Small intestine (tissue), 7 donors: Measurements from ENCODE around the gene MEGF11. TPM values are rescaled to one million over a fixed set of nuclear protein-coding genes. Genes with fewer than 3 reads are reported as not detected.
A peak's percentile ranks its signal among the peaks of the same experiment; 100 is the strongest.

Experiments used
- DNase-seq, 2 donors: peaks; one replicate each; pipeline versions ENCODE4 v3.0.0 to v3.0.0-alpha.2; 2013
- FAIRE-seq: peaks from 2 replicates; lab custom pipeline; 2012; peaks lifted over from hg19 to GRCh38; lab: Jason Lieb, UNC
- H3K27ac ChIP-seq, 3 donors: one replicate each; pipeline ENCODE4 v1.5.1; 2013; ENCODE audit warnings: low read length in 2 of 3, mild to moderate bottlenecking in 2 of 3, control low read depth in 1 of 3, inconsistent platforms in 1 of 3, low read depth in 1 of 3, moderate library complexity in 1 of 3
- H3K27me3 ChIP-seq, 3 donors: one replicate each; pipeline ENCODE4 v1.6.1; 2013; ENCODE audit warnings: low read length in 3 of 3, inconsistent platforms in 1 of 3; ENCODE audit not compliant: control insufficient read depth in 3 of 3, insufficient read depth in 3 of 3
- H3K36me3 ChIP-seq, 3 donors: one replicate each; pipeline ENCODE4 v1.6.1; 2013; ENCODE audit warnings: low read length in 3 of 3, inconsistent platforms in 1 of 3, low read depth in 1 of 3, mild to moderate bottlenecking in 1 of 3, moderate library complexity in 1 of 3; ENCODE audit not compliant: control insufficient read depth in 3 of 3, insufficient read depth in 2 of 3
- H3K4me1 ChIP-seq, 3 donors: one replicate each; pipeline ENCODE4 v1.6.1; 2013; ENCODE audit warnings: low read length in 2 of 3, inconsistent platforms in 1 of 3, low read depth in 1 of 3, mild to moderate bottlenecking in 1 of 3, moderate library complexity in 1 of 3; ENCODE audit not compliant: control insufficient read depth in 3 of 3, insufficient read depth in 2 of 3
- H3K4me3 ChIP-seq, 3 donors: one replicate each; pipeline ENCODE4 v1.5.1; 2013; ENCODE audit warnings: low read length in 3 of 3, control low read depth in 1 of 3, inconsistent platforms in 1 of 3, low read depth in 1 of 3, mild to moderate bottlenecking in 1 of 3, moderate library complexity in 1 of 3
- H3K9me3 ChIP-seq, 2 donors: one replicate each; pipeline ENCODE4 v1.6.1; 2013; ENCODE audit warnings: low read depth in 1 of 2, low read length in 1 of 2; ENCODE audit not compliant: control insufficient read depth in 2 of 2, insufficient read depth in 1 of 2
- WGBS, 3 donors: extraction: QIAGEN DNeasy Blood & Tissue Kit; methylation state at CpG; one replicate each; pipeline ENCODE4 v1.1.7; 2013; 5-methylcytosine and 5-hydroxymethylcytosine counted together
- polyA plus RNA-seq, 4 donors: library from polyadenylated mRNA; stranded (reverse) in 3 of 4; unstranded in 1 of 4; fragments of 200-250 nt in 3 of 4; fragments of 120-200 nt in 1 of 4; gene quantifications; one replicate each; pipeline versions ENCODE4 v1.2.1 to v1.2.3, GENCODE V29; 2013
- donor health status: healthy with polysubstance abuse.
- donor health status: control.
- donor health status: control.
- donor health status: Bipolar disorder and iron deficiency.
- donor health status: healthy.

The MEGF11 gene
- polyA plus RNA-seq, 4 donors: 0.24 to 0.41 TPM; not detected in 2

GRCh38 chr15:65903296-65904073 lies 350.1 kb downstream of the MEGF11 start:
- no peak for DNase-seq
- 84 to 94% (median 90%) methylated on average over 6 of the region's 6 CpGs for WGBS, 3 donors
- Histone ChIP-seq H3K9me3 (no peaks in the 10 kb centered on the region), H3K4me1 (peaks cover 6 to 16% (median 8%) of the 10 kb centered on the region in 3 donors), H3K27ac (no peak overlapping the region), H3K4me3 (no peak overlapping the region), H3K36me3 (peaks cover 2 to 22% (median 11%) of the 10 kb centered on the region in 3 donors), H3K27me3 (no peaks in the 10 kb centered on the region)
- FAIRE-seq: no peak

- FAIRE-seq: no peak
- H3K9me3 ChIP-seq: no peaks in the 10 kb centered on the region
- DNase-seq: peak; percentile 74 to 96
- H3K27me3 ChIP-seq: no peaks in the 10 kb centered on the region
- WGBS, 3 donors: 40 to 56% (median 53%) methylated on average over 1 of the region's 1 CpG
- peaks cover 2 to 16% (median 7%) of the 10 kb centered on the region in 3 donors for H3K36me3 ChIP-seq
- H3K27ac ChIP-seq: peak overlapping the region in 1 of 3 donors; percentile 57
- H3K4me1 ChIP-seq: peaks cover 6 to 16% (median 8%) of the 10 kb centered on the region in 3 donors
- no peak overlapping the region for H3K4me3 ChIP-seq
These were observed 351.2 kb downstream of the MEGF11 start for GRCh38 chr15:65902373-65902772.

DNA sequence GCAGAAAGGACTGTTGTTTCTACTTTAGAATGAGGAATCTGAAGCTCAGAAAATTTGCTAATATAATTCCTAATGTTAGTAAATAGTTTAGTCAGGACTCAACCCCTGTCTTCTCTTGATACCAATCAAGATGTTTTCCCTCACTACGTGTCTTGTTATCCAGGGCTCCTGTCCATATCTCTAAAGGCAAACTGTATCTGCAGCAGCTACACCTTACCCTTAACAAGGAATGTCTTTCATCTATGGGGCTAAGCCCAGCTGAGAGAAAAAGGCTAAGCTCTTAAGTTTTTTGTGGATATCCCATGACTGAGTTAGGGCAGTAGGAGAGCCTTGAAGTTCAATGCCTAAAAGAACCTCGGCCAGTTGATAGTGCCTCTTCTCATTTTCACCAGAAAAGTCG lies 351.7 kb downstream of the MEGF11 start:
- DNase-seq (no peak), FAIRE-seq (no peak)
- Histone ChIP-seq H3K9me3 (no peaks in the 10 kb centered on the region), H3K4me1 (peaks cover 6 to 13% (median 7%) of the 10 kb centered on the region in 3 donors), H3K36me3 (peaks cover 2 to 13% (median 7%) of the 10 kb centered on the region in 3 donors), H3K27me3 (no peaks in the 10 kb centered on the region), H3K27ac (peak overlapping the region in 1 of 3 donors; percentile 57), H3K4me3 (no peak overlapping the region)
- WGBS, 3 donors: 58 to 90% (median 64%) methylated on average over 3 of the region's 3 CpGs

DNA sequence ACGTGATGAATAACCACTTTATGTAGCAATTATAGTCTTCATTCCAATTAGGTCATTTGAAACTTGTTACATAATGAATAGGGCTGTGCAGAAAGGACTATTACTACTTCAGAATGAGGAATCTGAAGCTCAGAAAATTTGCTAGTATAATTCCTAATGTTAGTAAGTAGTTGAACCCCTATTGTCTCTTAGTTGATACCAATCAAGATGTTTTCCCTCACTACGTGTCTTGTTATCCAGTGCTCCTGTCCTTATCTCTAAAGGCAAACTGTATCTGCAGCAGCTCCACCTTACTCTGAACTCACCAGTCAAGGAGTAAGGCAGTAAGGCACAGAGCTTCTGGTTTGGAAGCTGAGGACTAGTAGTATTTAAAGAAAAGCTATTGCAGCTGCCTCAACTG lies 352.2 kb downstream of the MEGF11 start:
- Histone ChIP-seq H3K9me3 (no peaks in the 10 kb centered on the region), H3K27me3 (no peaks in the 10 kb centered on the region), H3K4me3 (no peak overlapping the region), H3K4me1 (peaks cover 3 to 8% (median 6%) of the 10 kb centered on the region in 3 donors), H3K36me3 (peaks cover 2 to 13% (median 7%) of the 10 kb centered on the region in 3 donors), H3K27ac (no peak overlapping the region)
- DNase-seq (peak in 1 of 2 donors; percentile 27), FAIRE-seq (no peak)
- WGBS, 3 donors: 21 to 58% (median 40%) methylated on average over 2 of the region's 2 CpGs

DNA sequence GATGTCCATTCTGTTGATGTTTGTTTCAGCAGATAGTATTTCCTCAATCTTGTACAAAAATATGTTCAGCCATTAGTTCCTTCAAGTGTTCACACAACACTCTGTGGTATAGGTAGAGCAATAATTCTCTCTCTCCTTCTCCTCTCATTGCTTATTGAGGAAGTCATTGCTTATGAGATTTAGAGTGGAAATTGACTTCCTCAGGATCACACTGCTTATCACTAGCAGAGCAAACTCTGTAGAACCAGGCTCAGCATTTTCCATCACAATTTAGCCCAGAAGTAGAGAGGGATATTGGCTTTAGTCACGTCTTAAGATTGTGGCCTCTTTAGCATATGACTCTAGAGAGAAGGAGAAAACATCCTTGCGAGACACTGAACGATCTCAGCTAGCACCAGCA lies 353.1 kb downstream of the MEGF11 start:
- DNase-seq (no peak), FAIRE-seq (no peak)
- Histone ChIP-seq H3K9me3 (no peaks in the 10 kb centered on the region), H3K4me1 (peaks cover 3 to 5% (median 5%) of the 10 kb centered on the region in 3 donors), H3K36me3 (peaks cover 0 to 13% (median 8%) of the 10 kb centered on the region in 3 donors), H3K4me3 (no peak overlapping the region), H3K27ac (no peak overlapping the region), H3K27me3 (no peaks in the 10 kb centered on the region)
- WGBS, 3 donors: 92 to 99% (median 94%) methylated on average over 3 of the region's 3 CpGs

DNA sequence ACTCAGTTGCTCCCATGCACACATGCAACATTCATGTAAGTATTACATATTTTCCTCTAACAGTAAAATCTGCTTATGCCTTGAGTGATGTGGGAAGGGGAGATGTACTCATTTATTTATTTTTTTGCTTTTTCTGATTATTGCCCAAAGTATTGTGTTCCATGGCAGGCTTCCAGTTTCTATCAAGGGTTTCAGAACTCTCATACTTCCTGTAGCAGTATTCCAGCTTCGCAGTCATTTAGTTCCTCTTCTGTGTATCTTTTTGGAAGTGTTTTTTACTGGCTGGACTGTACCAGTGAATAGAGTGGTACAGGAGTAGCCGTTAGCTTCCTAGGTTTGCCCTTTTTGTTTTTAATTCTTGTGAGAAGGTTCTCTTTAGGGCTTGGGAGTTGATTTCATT lies 357.3 kb downstream of the MEGF11 start:
- peaks cover 5 to 9% (median 9%) of the 10 kb centered on the region in 3 donors for H3K36me3 ChIP-seq
- DNase-seq (no peak), FAIRE-seq (no peak)
- WGBS, 3 donors: 65 to 91% (median 85%) methylated on average over 2 of the region's 2 CpGs
- no peaks in the 10 kb centered on the region for H3K9me3 ChIP-seq
- H3K4me1 ChIP-seq: no peaks in the 10 kb centered on the region
- no peaks in the 10 kb centered on the region for H3K27me3 ChIP-seq
- H3K4me3 ChIP-seq: no peak overlapping the region
- no peak overlapping the region for H3K27ac ChIP-seq

DNA sequence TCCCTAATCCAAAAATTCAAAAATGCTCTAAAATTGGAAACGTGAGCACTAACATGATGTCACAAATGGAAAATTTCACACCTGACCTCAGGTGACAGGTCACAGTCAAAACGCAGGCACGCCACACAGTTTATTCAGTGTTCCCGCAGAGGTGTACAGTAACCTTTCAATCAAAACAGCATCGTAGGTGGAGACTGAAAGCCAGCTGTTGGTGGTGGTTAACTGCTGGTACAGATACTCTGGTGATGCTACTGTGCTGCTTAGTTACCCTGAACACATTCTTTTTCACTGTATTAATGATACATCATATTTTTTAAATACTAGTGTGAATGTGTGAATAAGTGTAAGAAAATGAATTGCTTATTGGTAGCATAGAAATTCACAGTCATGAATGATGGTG lies 360.5 kb downstream of the MEGF11 start:
- peaks cover 4 to 10% (median 7%) of the 10 kb centered on the region in 3 donors for H3K36me3 ChIP-seq
- H3K4me3 ChIP-seq: no peak overlapping the region
- H3K4me1 ChIP-seq: no peaks in the 10 kb centered on the region
- DNase-seq: no peak
- H3K27me3 ChIP-seq: no peaks in the 10 kb centered on the region
- no peaks in the 10 kb centered on the region for H3K9me3 ChIP-seq
- FAIRE-seq: no peak
- no peak overlapping the region for H3K27ac ChIP-seq
- WGBS, 3 donors: 80 to 91% (median 85%) methylated on average over 5 of the region's 5 CpGs

GRCh38 chr15:65888981-65889380 lies 364.6 kb downstream of the MEGF11 start:
- FAIRE-seq: no peak

More at GRCh38 chr15:65888981-65889380, 364.6 kb downstream of the MEGF11 start:
- Histone ChIP-seq H3K9me3 (no peaks in the 10 kb centered on the region), H3K36me3 (peaks cover 7 to 15% (median 8%) of the 10 kb centered on the region in 3 donors), H3K4me3 (no peak overlapping the region), H3K27me3 (no peaks in the 10 kb centered on the region), H3K27ac (no peak overlapping the region), H3K4me1 (no peaks in the 10 kb centered on the region)
- WGBS, 3 donors: 58 to 79% (median 64%) methylated on average over 3 of the region's 3 CpGs
- DNase-seq: no peak
